Upper lobe of right lung (tissue), 1 donor: Measurements from ENCODE around the gene DTNBP1. TPM values are rescaled to one million over a fixed set of nuclear protein-coding genes. Genes with fewer than 3 reads are reported as not detected.
A peak's percentile ranks its signal among the peaks of the same experiment; 100 is the strongest.

ENCODE experiments used
- ATAC-seq: fragments of 200-7000 bp; cut with Tn5 transposase; one replicate; pipeline ENCODE4 v1.9.1; 2020; ENCODE audit warnings: mild to moderate bottlenecking, moderate library complexity
- DNase-seq: peaks from one replicate; pipeline ENCODE4 v3.0.0-alpha.2; 2020
- H3K27ac ChIP-seq: fragments of 200-600 bp; one replicate; pipeline ENCODE4 v1.8.0; 2022
- H3K27me3 ChIP-seq: fragments of 200-600 bp; one replicate; pipeline ENCODE4 v1.8.0; 2022; ENCODE audit warnings: mild to moderate bottlenecking
- H3K36me3 ChIP-seq: fragments of 200-600 bp; one replicate; pipeline ENCODE4 v1.8.0; 2022
- H3K4me1 ChIP-seq: fragments of 200-600 bp; one replicate; pipeline ENCODE4 v1.8.0; 2022
- H3K4me3 ChIP-seq: fragments of 200-600 bp; one replicate; pipeline ENCODE4 v1.8.0; 2022; ENCODE audit warnings: mild to moderate bottlenecking
- H3K9me3 ChIP-seq: fragments of 200-600 bp; one replicate; pipeline ENCODE4 v1.8.0; 2022
- intact Hi-C: fragments of 100-400 bp; cut with DNase I; formaldehyde crosslinking; loops from one replicate; pipeline ENCODE4 v1.11.0; 2022
- total RNA-seq: library from RNA; stranded (reverse); fragmentation: NEBNext Ultra II Directional; extraction: Animal tissue kit (Norgen Biotek cat#: 25700); gene quantifications from one replicate; pipeline ENCODE4 v1.2.1, GENCODE V29; 2021
- TF ChIP-seq, protein P1 (sequence below): fragments of 200-600 bp; IDR thresholded peaks from one replicate; pipeline ENCODE4 v1.8.0; 2022; ENCODE audit warnings: antibody characterized with exemption
- donor health status: DM: no; HTN: yes; CAD: no; lungs with severe emphysema.

DTNBP1 gene
- total RNA-seq, 1 donor from 2014 or later, result 25.9 TPM

- TF ChIP-seq, protein P1, sequence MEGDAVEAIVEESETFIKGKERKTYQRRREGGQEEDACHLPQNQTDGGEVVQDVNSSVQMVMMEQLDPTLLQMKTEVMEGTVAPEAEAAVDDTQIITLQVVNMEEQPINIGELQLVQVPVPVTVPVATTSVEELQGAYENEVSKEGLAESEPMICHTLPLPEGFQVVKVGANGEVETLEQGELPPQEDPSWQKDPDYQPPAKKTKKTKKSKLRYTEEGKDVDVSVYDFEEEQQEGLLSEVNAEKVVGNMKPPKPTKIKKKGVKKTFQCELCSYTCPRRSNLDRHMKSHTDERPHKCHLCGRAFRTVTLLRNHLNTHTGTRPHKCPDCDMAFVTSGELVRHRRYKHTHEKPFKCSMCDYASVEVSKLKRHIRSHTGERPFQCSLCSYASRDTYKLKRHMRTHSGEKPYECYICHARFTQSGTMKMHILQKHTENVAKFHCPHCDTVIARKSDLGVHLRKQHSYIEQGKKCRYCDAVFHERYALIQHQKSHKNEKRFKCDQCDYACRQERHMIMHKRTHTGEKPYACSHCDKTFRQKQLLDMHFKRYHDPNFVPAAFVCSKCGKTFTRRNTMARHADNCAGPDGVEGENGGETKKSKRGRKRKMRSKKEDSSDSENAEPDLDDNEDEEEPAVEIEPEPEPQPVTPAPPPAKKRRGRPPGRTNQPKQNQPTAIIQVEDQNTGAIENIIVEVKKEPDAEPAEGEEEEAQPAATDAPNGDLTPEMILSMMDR, result no peak
- intact Hi-C loops, result no loop called here
Observed at GRCh38 chr6:15697895-15698294, 35.1 kb upstream of the DTNBP1 start.

DNA sequence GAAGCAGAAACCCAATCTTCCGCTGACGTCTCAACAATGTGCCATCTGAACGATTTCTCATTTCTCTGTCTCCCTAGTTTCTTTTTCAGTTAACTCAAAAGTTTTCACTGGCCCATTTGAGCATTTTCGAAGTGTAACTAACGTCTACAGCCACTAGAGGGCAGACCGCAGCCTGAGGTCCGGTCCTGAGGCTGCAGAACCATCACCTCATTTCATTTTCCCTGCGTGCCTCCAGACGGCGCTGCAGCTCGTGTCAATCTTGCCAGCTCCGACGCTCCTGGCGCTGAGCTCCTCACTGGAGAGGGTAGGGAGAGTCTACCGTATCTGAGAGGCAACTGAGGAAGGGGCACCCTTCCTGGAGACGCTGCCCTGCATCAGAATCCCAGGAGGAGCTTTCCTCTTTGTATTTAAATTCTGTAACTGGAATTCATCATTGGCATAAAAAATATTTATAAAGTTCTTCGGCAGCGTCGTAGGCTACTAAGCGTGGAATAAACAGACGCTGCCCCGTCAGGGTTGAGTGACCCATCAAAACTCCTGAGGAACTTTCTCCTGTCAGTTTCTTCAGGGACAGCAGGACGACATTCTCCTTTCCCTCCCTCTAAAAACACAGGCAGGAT lies 28.5 kb upstream of the DTNBP1 start:
- no peaks in the 10 kb centered on the region for H3K27me3 ChIP-seq
- TF ChIP-seq, protein P1, result peak; percentile 100
- ATAC-seq (peak; percentile 100), DNase-seq (peak; percentile 90)
- no peak overlapping the region for H3K27ac ChIP-seq
- H3K36me3 ChIP-seq, result no peaks in the 10 kb centered on the region
- intact Hi-C loops, result loop anchor here (5.0 kb wide), 1 partner anchor 491 kb away; no protein-coding TSS in a partner anchor
- peak overlapping the region; percentile 31 for H3K4me3 ChIP-seq
- no peaks in the 10 kb centered on the region for H3K9me3 ChIP-seq
- H3K4me1 ChIP-seq, result peaks cover 13% of the 10 kb centered on the region

More at GRCh38 chr6:15697895-15698294, 35.1 kb upstream of the DTNBP1 start:
- Histone ChIP-seq H3K27ac (no peak overlapping the region), H3K4me3 (no peak overlapping the region), H3K9me3 (no peaks in the 10 kb centered on the region), H3K36me3 (no peaks in the 10 kb centered on the region), H3K27me3 (no peaks in the 10 kb centered on the region), H3K4me1 (no peaks in the 10 kb centered on the region)
- DNase-seq, result no peak
- ATAC-seq, result no peak

DNA sequence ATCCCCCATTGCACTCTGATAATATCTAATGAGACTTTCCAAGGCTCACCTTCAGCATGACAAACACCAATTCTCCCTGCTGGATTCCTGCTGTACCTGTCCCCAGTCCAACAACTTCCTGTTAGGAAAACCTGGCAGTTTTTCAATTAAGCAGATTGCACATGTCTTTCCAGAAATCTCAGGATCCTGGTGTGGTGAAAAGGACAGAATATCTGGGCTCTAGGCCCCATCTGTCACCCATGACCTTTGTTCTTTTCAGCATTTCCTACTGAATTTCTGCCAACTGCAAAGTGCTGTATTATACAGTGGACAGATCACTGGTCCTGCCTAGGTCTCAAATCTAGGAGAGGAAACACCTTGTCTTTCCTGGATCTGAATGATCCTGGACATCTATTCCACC lies 27.7 kb upstream of the DTNBP1 start:
- H3K36me3 ChIP-seq, result no peaks in the 10 kb centered on the region
- peaks cover 13% of the 10 kb centered on the region for H3K4me1 ChIP-seq
- H3K27me3 ChIP-seq, result no peaks in the 10 kb centered on the region
- ATAC-seq (no peak), DNase-seq (no peak)
- intact Hi-C loops, result loop anchor here (5.0 kb wide), 1 partner anchor 492 kb away; no protein-coding TSS in a partner anchor
- no peak overlapping the region for H3K4me3 ChIP-seq
- no peak overlapping the region for H3K27ac ChIP-seq
- TF ChIP-seq, protein P1, result no peak
- no peaks in the 10 kb centered on the region for H3K9me3 ChIP-seq

- Histone ChIP-seq H3K27ac (no peak overlapping the region), H3K4me1 (peaks cover 13% of the 10 kb centered on the region), H3K36me3 (no peaks in the 10 kb centered on the region), H3K9me3 (no peaks in the 10 kb centered on the region), H3K4me3 (no peak overlapping the region), H3K27me3 (no peaks in the 10 kb centered on the region)
- intact Hi-C loops, result loop anchor here (5.0 kb wide), 1 partner anchor 492 kb away; no protein-coding TSS in a partner anchor
- TF ChIP-seq, protein P1, result no peak
- ATAC-seq, result no peak
- no peak for DNase-seq
Observed at GRCh38 chr6:15689586-15690482, 27.0 kb upstream of the DTNBP1 start.

GRCh38 chr6:15685619-15686018 lies 22.8 kb upstream of the DTNBP1 start:
- TF ChIP-seq, protein P1, result no peak
- no peak for ATAC-seq
- H3K27ac ChIP-seq, result no peak overlapping the region

More at GRCh38 chr6:15685619-15686018, 22.8 kb upstream of the DTNBP1 start:
- peaks cover 7% of the 10 kb centered on the region for H3K4me1 ChIP-seq
- H3K9me3 ChIP-seq, result no peaks in the 10 kb centered on the region
- no peaks in the 10 kb centered on the region for H3K36me3 ChIP-seq
- H3K27me3 ChIP-seq, result no peaks in the 10 kb centered on the region
- intact Hi-C loops, result no loop called here
- no peak for DNase-seq
- H3K4me3 ChIP-seq, result no peak overlapping the region
